Nephron progenitor cell (in vitro differentiated cells): ENCODE results near the gene KLHL14.

Experiments
- DNase-seq: peaks from one replicate; pipeline ENCODE4 v3.0.0; 2021
- H3K27ac Mint-ChIP-seq: 2 replicates; pipeline ENCODE4 v1.8.0; 2021; ENCODE audit warnings: mild to moderate bottlenecking, moderate library complexity, mixed read lengths
- H3K27me3 Mint-ChIP-seq: 2 replicates; pipeline ENCODE4 v1.8.0; 2021; ENCODE audit warnings: mild to moderate bottlenecking, low read depth, mixed read lengths; ENCODE audit not compliant: poor library complexity
- H3K36me3 Mint-ChIP-seq: 2 replicates; pipeline ENCODE4 v1.8.0; 2021; ENCODE audit warnings: low read depth, mixed read lengths
- H3K4me1 Mint-ChIP-seq: 2 replicates; pipeline ENCODE4 v1.8.0; 2021; ENCODE audit warnings: mixed read lengths
- H3K4me3 Mint-ChIP-seq: 2 replicates; pipeline ENCODE4 v1.8.0; 2021; ENCODE audit warnings: mild to moderate bottlenecking, moderate library complexity, mixed read lengths
- H3K9me3 Mint-ChIP-seq: 2 replicates; pipeline ENCODE4 v1.8.0; 2021; ENCODE audit warnings: mild to moderate bottlenecking, moderate library complexity, mixed read lengths
- CTCF ChIP-seq: fragments of 200-600 bp; sonication (generic); IDR thresholded peaks from 2 replicates; pipeline ENCODE4 v1.5.0; 2021; ENCODE audit warnings: antibody characterized with exemption

Gene KLHL14

DNA sequence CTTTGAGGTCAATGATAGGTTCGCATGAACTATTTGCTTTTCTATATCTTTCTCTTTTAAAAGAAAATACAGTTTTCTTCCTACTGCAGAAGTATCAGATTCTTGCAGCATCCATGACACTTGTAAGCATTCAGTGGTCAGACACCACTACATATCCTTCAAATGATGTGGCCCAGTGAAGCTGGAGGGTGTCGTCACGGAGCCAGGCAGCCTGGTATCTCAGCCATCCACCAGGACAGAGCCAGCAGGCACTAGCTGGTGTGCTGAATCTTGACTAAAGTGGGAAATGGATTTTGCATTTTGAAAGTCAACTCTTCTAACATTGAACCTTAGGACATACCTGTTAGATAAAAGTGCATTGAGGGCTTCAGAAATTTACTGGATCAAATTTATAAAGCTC is 5.4 kb downstream of the KLHL14 start:
- no peak for DNase-seq
- H3K4me1 Mint-ChIP-seq = peaks cover 52% of the 10 kb centered on the region
- no peak for TF ChIP-seq CTCF
- H3K36me3 Mint-ChIP-seq = peaks cover 7% of the 10 kb centered on the region
- no peak overlapping the region for H3K27ac Mint-ChIP-seq
- no peaks in the 10 kb centered on the region for H3K9me3 Mint-ChIP-seq
- H3K27me3 Mint-ChIP-seq = peaks cover 28% of the 10 kb centered on the region
- H3K4me3 Mint-ChIP-seq = peak overlapping the region; percentile 85

GRCh38 chr18:32764611-32765244 is 8.1 kb downstream of the KLHL14 start:
- Mint-ChIP-seq H3K4me1 (peaks cover 72% of the 10 kb centered on the region), H3K36me3 (peaks cover 23% of the 10 kb centered on the region), H3K27ac (no peak overlapping the region), H3K27me3 (peaks cover 21% of the 10 kb centered on the region), H3K4me3 (no peak overlapping the region), H3K9me3 (no peaks in the 10 kb centered on the region)
- no peak for TF ChIP-seq CTCF
- no peak for DNase-seq

DNA sequence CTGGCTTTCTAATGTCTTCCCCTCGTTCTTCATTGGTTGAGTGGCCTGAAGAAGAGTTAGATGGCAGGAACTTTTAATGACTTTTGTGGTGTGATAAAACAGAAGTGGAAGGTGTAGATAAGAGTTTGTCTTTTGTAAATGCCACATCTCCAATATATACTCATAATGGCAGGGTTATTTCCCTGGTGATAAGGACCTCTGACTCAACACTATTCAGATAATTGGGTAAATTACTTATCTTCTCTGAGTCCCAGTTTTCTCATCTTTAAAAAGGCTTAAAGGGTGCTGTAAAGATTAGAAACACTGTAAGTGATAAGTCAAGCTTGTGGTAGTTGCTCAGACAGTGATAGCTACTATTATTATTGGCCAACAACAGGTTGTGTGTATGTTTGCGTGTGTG is 9.5 kb downstream of the KLHL14 start:
- Mint-ChIP-seq H3K27ac (no peak overlapping the region), H3K36me3 (peaks cover 30% of the 10 kb centered on the region), H3K4me3 (no peak overlapping the region), H3K4me1 (peaks cover 58% of the 10 kb centered on the region), H3K27me3 (peaks cover 10% of the 10 kb centered on the region), H3K9me3 (no peaks in the 10 kb centered on the region)
- no peak for DNase-seq
- no peak for TF ChIP-seq CTCF

DNA sequence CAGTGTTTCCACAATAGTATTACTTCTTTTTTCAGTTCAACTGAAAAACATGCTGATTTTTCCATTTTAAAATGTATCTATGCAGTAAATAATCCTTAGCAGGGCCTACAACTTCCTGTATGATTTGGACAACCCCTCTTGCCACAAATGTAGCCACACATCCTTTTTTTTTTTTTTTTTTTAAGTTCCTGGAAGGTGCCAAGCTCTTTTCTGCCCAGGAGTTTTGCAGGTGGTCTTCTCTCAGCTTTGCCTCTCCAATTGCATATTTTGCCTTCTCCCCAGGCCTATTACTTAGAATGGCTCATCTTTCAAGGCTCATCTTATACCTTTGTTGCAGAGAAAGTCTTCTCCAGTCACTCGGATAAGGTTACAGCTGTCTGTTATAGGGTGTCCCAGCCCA is 11.6 kb downstream of the KLHL14 start:
- peaks cover 4% of the 10 kb centered on the region for H3K27me3 Mint-ChIP-seq
- peaks cover 42% of the 10 kb centered on the region for H3K4me1 Mint-ChIP-seq
- no peaks in the 10 kb centered on the region for H3K9me3 Mint-ChIP-seq

GRCh38 chr18:32760391-32760790 is 12.4 kb downstream of the KLHL14 start:
- DNase-seq = no peak
- TF ChIP-seq CTCF = no peak
- H3K27ac Mint-ChIP-seq = no peak overlapping the region

More for the DNA sequence above, 11.6 kb downstream of the KLHL14 start:
- Mint-ChIP-seq H3K36me3 (peaks cover 51% of the 10 kb centered on the region), H3K27ac (no peak overlapping the region), H3K4me3 (peak overlapping the region; percentile 11)
- no peak for DNase-seq
- TF ChIP-seq CTCF = no peak

DNA sequence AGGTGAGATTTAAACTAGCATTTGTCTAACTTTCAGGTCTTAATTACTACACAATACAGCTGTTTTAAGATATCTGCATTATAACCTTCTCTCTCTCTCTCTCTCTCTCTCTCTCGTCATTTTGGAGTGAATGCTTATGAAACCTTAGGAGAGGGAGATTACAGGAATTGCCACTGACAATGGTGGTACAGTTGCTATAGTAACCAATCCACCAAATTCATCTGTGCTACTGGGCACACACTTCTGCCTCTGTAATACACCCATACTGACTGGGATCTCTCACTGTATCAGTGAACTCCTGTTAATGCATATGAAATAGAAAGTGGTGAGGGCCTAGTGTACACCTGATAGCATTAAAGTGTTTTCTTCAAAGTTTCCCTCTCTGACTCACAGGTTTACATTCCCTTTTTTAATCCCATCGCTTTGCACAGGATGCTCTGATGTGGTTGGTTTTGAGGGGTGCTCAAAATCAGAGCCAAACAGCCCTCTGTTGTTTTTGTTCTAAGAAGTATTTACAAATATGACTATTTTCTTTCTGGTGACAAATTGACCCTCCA is 13.1 kb downstream of the KLHL14 start:
- Mint-ChIP-seq H3K4me3 (no peak overlapping the region), H3K27me3 (peaks cover 4% of the 10 kb centered on the region), H3K36me3 (peaks cover 64% of the 10 kb centered on the region), H3K4me1 (peaks cover 52% of the 10 kb centered on the region), H3K9me3 (no peaks in the 10 kb centered on the region), H3K27ac (no peak overlapping the region)
- no peak for TF ChIP-seq CTCF
- no peak for DNase-seq

More at GRCh38 chr18:32760391-32760790, 12.4 kb downstream of the KLHL14 start:
- Mint-ChIP-seq H3K27me3 (peaks cover 4% of the 10 kb centered on the region), H3K9me3 (no peaks in the 10 kb centered on the region), H3K36me3 (peaks cover 59% of the 10 kb centered on the region), H3K4me1 (peaks cover 49% of the 10 kb centered on the region), H3K4me3 (no peak overlapping the region)
